GM18873 (cell line): ENCODE results near the gene TAOK1.

ENCODE experiments used
- ATAC-seq: cut with Tn5 transposase; IDR thresholded peaks from one replicate; pipeline ENCODE4 v1.9.1; 2021; ENCODE audit warnings: mild to moderate bottlenecking, moderate library complexity, moderate number of reproducible peaks; ENCODE audit not compliant: unreplicated experiment, low FRiP score

The TAOK1 gene

GRCh38 chr17:29578626-29579485, 188.7 kb downstream of the TAOK1 start:
- no peak for ATAC-seq

GRCh38 chr17:29579866-29580771, 190.0 kb downstream of the TAOK1 start:
- peak; percentile 59 for ATAC-seq

- ATAC-seq = no peak
Measured at GRCh38 chr17:29581583-29582253, 191.6 kb downstream of the TAOK1 start.

GRCh38 chr17:29582254-29582765, 192.1 kb downstream of the TAOK1 start:
- ATAC-seq = no peak

- ATAC-seq = no peak
Measured at GRCh38 chr17:29582772-29583171, 192.6 kb downstream of the TAOK1 start.

- no peak for ATAC-seq
Measured at GRCh38 chr17:29583324-29584248, 193.4 kb downstream of the TAOK1 start.

GRCh38 chr17:29584452-29585079, 194.4 kb downstream of the TAOK1 start:
- no peak for ATAC-seq

- no peak for ATAC-seq
Measured at GRCh38 chr17:29585080-29585751, 195.1 kb downstream of the TAOK1 start.

GRCh38 chr17:29586676-29587469, 196.7 kb downstream of the TAOK1 start:
- ATAC-seq = no peak

- ATAC-seq = no peak
Measured at GRCh38 chr17:29587591-29587990, 197.4 kb downstream of the TAOK1 start.

GRCh38 chr17:29588017-29588561, 197.9 kb downstream of the TAOK1 start:
- ATAC-seq = no peak

GRCh38 chr17:29588562-29589411, 198.6 kb downstream of the TAOK1 start:
- ATAC-seq = no peak

- ATAC-seq = no peak
Measured at GRCh38 chr17:29589524-29590410, 199.6 kb downstream of the TAOK1 start, which contains the start of gene GIT1. GIT1 (minus strand) TSS chr17:29589648; CDS start chr17:29589378, 270 bp downstream.

GRCh38 chr17:29590411-29591145, 200.4 kb downstream of the TAOK1 start:
- ATAC-seq = no peak
